Mucosa of gallbladder (tissue), 1 donor: ENCODE measurements around the gene CLINT1. TPM values are rescaled to one million over a fixed set of nuclear protein-coding genes. Genes with fewer than 3 reads are reported as not detected.
"Not testable (repeated sequence)": the region's sequence is repeated elsewhere in the genome, so short reads cannot be mapped to it uniquely, and the experiment has no call there.

Experiments
- DNase-seq: peaks from one replicate; pipeline ENCODE4 v3.0.0-alpha.2; 2020; ENCODE audit warnings: low spot score
- total RNA-seq: library from RNA; stranded (reverse); gene quantifications from one replicate; pipeline ENCODE4 v1.2.1, GENCODE V29; 2021
- donor health status: DM: no; HTN: no; CAD: no.

Gene CLINT1
- total RNA-seq, 1 donor from 2014 or later, result 166 TPM

DNA sequence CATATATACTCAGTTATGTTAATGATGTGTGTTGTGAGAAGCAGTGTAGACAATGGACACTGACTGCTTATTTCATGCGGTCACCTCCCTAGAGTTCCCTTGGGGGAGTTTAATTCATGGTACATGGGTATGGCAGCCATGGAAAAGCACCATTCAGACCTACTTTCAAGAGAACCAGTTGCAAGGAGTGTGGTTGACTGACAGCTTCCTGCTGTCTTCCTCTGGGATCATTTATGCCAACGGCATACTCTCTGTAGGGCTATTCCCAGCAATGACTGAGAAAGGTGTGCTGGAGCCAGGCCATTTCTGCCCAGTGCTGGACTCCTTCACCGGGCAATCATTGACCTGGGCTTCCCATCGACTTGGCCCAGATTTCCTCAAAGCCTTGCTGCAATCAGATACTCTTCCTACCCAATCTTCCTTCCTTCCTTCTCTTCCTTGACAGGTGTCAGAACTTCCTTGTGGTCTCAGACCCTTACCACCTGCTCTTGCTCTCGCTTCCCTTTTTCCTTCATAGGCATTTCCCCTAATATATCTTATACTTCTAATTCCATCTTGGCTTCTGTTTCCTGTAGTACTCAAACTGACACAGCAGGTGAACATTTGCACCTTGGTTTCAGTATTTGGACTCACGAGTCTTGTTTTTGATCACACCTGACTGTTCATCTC lies 3.4 kb upstream of the CLINT1 start:
- peak; percentile 57 for DNase-seq

DNA sequence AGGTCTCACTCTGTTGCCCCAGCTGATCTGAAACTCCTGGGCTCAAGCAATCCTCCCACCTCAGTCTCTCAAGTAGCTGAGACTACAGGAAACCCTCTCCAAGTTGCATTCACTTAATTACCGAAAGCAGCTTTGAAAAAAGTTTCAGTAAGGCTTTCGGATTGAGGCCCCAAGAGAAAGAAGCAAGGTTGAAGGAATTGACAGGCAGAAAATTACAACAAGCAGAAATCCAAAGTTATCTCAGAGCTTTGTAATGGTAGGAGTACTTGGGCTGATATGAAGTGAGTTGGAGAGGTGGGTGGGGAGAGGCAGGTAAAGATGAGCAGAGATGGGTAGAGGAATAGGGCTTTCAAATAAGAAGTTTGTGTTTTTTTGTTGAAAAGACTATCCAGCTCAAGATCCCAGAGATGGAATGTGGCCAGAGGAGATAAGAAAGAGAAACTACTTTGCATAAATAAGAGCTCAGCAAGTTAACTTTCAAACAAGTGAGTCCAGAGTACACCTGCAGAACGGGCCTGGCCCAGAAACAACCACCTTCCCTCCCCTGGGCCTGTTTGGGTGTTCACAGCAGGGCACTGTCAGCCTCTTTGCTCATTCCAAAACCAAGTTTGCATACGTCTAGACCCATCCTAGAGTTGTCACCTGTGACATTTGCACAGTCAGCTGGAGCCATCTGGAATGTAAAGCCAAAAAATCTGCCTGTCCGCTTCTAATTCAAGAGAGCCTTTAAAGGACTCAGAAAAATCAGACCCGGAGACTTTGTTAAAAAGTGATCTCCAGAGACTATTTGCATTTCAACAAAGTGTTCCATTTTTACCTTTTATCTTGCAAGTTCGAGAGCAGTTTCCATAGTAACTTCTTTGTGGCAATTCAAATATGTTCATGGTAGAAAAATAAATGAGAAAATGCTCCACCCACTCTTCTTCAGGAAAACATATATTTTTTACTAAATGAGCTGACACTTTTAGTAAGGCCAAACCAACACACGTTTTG lies 2.2 kb upstream of the CLINT1 start:
- peak; percentile 68 for DNase-seq

DNA sequence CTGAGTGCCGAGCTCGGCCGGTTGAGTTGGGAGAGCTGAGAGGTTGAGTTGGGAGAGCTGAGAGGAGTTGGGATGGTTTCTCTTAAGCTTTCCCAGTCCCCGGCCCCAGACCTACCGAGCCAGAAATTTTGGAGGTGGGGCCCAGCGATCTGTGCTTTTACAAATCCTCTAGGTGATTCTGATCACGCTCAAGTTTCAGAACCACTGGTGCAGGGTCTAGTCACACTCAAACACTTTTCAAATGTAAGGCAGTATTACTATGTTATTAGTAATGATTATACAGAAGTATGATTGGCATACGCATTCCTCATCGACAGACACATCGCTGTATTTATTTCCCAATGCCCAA lies 256 bp upstream of the CLINT1 start:
- DNase-seq, result no peak

DNA sequence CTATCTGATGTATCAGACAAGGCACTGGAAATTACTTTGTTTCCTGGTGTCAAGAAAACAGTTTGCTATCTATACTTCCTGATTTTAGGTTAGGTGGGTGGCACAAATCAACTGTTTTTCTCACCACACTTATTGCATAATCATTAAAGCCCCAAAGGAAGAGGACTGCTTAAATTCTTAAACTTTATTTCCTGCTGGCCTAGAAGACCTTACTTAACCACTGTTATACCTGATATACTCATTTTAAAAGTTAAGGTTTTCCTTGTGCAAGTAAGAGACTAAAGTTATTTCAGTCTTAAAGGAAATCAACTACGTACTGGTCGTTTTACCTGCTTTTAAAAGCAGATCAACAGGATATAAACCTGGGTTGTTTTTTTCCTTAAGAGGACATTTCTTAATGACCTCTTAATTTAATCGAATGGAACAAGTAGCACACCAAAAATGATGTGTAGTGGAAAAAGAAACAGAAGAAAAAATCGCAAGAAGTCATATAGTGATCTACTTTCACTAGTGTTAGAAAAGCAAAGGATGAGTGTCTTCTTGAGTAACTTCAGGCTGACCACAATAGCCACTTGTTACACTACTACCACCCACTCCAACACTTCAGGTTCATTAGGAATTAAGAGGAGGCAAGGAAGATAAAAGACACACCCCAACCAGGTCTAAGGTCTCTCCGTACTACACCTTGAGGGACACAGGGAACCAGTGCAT lies 974 bp downstream of the CLINT1 start:
- no peak for DNase-seq

DNA sequence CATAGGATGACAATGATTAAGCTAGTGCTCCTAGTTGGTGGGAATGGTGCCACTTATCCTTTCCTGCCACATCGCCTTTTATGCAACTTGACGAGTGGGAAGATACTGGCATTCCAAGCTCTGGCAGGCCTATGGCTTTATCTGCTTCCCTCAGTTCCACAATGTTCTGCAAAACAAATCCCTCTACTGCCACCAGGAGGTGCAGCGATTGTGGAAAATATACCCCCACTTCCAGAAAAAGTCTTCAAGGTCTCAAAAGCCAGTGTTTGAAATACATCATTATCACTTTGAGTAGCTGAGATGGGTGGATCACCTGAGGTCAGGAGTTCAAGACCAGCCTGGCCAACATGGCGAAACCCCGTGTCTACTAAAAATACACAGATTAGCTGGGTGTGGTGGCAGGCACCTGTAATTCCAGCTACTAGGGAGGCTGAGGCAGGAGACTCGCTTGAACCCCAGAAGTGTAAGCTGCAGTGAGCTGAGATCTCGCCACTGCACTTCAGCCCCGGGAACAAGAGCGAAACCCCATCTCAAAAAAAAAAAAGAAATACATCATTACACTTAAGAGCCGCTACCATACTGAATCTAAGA lies 3.4 kb downstream of the CLINT1 start:
- peak; percentile 68 for DNase-seq

DNA sequence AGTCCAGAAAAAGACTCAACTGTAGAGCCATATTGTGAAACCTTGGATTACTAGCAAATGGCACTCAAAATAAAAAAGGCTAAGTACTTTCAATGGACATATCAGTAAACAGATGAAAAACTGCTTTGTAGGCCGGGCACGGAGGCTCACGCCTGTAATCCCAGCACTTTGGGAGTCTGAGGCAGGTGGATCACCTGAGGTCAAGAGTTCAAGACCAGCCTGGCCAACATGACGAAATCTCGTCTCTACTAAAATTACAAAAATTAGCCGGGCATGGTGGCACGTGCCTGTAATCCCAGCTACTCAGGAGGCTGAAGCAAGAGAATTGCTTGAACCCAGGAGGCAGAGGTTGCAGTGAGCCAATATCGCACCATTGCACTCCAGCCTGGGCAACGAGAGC lies 5.6 kb downstream of the CLINT1 start:
- not testable (repeated sequence) for DNase-seq

DNA sequence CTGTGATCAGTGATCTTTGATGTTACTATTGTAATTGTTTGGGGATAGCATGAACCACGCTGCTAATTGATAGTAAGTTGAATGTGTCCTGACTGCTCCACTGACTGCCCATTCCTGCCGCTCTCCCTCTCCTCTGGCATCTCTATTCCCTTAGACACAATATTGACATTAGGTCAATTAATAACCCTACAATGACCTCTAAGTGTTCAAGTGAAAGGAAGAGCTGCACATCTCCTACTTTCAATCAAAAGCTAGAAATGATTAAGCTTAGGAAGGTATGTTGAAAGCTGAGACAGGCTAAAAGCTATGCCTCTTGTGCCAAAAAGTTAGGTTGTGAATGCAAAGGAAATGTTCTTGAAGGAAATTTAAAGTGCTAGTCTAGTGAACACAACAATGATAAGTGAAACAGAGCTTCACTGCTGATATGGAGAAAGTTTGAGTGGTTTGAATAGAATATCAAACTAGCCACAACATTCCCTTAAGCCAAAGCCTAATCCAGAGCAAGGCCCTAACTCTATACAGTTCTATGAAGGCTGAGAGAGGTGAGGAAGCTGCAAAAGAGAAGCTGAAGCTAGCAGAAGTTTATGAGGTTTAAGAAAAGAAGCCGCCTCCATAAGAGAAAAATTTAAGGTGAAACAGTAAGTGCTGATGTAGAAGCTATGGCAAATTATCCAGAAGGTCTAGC lies 12.9 kb downstream of the CLINT1 start:
- no peak for DNase-seq

DNA sequence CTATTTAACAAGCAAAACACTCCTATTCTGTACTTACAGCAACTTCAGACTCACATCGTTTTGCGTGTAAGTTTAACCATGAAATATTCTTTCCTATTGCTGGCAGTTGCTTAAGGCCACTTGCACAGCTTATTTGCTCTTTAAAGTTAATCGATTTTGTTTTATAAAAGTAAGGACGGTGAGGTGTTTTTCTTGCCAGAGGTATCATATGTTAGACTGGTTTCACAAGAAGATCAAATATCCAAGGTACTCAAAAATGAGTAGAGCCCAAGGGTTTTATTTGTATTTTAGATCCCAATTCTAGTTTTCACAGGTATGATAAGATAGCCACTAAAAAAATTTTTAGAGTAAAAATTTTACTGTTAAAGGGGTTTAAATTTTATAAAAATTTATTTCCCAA lies 16.2 kb downstream of the CLINT1 start:
- no peak for DNase-seq

DNA sequence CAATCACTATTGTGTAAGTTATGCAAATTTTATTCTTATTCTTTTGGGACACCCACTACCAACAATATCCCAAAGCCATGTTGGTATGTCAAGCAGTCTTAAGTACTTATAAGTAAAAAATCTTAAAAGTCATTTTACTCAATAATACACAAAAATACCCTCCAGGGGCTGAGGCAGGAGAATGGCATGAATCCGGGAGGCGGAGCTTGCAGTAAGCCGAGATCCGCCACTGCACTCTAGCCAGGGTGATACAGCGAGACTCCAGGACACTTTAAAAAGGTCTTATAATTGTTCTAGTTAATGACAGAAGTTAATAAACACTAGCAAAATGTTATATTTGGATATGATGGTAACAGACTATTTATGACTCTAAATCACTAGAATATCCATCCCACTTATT lies 16.8 kb downstream of the CLINT1 start:
- DNase-seq, result no peak

DNA sequence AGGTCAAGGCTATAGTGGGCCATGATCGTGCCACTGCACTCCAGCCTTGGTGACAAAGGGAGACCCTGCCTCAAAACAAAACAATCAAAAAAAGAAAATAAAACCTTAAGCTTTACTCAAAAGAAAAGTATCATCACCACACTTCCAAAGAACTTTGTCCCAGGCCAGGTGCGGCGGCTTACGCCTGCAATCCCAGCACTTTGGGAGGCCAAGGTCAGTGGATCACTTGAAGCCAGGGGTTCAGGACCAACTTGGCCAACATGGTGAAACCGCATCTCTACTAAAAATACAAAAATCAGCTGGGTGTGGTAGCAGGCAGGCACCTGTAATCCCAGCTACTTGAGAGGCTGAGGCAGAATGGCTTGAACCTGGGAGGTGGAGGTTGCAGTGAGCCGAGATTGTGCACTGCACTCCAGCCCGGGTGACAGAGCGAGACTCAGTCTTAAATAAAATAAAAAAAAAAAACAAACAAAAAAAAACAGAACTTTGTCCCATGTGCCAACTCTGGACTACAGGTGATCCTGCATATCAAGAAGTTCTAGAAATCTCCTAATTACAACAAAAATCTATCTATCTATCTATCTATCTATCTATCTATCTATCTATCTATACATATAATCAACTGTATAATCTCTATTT lies 19.7 kb downstream of the CLINT1 start:
- no peak for DNase-seq

DNA sequence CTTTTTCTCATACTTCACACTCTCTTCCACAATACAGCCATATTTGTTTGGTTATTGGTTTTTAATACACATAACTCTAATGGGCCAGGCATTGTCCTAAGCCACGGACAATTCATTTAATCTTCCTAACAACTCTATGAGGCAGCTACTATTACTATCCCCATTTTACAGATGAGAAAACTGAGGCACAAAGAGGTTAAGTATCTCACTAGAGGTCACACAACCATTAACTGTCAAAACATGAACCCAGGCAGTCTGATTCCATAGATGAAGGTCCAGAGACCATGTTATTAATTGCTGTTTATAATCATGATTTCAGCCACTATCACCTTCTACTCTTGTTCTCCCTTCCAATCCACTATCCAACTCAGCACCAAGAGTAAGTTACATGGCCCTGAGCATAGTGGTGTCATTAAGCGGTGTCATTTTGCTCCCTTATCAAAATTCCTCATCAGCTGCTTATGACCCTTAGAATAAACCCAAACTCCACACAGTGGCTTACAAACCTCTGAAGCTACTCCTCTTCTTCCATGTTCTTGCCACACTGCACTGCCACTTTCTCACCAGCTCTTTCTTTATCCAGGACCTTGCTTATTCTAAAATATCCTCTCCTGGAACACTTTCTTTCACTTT lies 22.7 kb downstream of the CLINT1 start:
- no peak for DNase-seq

DNA sequence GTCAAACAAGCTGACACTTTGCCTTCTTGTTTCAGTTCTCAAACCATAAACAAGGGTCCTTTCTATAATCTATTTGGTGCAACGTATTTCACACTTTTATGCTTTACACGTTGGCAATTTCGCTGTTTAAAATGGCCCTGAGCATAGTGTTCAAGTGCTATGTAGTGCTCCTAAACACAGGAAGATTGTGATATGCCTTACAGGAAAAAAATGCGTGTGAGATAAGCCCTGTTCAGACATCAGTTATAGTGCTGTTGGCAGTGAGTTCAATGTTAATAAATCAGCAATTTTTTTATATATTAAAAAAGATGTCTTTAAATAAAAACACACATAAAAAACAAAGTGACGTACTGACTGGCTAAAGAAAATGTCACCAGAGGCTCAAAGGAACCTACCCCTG lies 23.9 kb downstream of the CLINT1 start:
- no peak for DNase-seq

DNA sequence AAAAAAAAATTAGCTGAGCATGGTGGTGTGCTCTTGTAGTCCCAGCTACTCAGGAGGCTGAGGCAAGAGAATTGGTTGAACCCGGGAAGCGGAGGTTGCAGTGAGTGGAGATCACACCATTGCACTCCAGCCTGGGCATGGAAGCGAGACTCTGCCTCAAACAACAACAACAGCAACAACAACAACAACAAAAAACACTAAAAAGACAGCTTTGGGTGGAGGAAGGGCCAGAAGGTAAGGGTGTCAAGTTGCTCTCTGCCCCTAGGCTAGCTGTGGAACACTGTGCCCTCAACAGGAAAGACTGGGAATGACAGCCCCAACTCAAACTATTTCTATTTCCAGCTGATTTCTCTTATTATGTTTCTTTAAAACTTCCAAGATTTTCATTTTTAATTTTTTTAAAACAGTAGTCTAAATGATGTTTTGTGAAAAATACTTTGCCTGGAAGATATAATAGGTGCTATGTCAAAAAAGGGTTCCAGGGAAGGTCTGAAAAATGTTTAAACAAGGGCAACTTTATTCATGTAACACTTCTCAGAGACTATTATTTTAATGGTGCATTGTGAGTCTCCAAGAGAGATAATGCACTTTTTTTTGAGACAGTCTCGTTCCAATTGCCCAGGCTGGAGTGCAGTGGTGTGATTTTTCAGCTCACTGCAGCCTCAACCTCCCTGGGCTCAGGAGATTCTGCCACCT lies 29.9 kb downstream of the CLINT1 start:
- no peak for DNase-seq

DNA sequence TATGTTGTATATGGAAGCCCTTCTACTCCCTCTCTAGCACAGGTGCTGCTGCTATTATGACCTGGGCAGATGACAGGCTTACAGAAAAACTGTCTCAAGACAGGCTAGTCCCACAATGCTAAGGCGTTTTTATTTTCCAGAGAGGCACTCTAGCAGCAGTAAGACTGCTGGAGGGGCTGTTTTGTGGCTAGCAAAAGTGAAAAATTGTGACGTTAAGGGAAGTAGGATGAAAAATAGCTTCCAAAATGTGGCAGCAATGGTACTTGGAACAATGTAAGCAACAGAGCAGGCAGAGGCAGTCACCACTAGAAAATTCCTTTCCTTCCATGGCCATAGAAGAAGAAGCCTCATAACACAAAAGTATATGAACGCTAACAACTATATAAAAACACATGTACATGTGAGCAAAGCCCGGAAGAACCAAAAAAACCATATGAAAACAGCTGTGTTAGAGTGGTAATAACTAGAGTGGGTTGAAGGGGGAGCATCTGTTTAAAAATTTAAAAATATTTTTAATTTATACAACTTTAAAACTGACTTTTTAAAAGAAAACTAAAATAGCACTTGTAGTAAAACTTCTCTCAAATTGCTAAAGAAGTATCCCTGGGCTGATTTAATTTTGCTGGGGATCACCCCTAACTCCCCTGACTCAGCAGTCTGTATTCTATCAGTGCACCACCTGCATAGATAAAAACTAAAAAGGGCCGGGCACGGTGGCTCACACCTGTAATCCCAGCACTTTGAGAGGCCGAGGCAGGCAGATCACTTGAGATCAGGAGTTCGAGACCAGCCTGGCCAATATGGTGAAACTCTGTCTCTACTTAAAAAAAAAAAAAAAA lies 30.6 kb downstream of the CLINT1 start:
- no peak for DNase-seq

DNA sequence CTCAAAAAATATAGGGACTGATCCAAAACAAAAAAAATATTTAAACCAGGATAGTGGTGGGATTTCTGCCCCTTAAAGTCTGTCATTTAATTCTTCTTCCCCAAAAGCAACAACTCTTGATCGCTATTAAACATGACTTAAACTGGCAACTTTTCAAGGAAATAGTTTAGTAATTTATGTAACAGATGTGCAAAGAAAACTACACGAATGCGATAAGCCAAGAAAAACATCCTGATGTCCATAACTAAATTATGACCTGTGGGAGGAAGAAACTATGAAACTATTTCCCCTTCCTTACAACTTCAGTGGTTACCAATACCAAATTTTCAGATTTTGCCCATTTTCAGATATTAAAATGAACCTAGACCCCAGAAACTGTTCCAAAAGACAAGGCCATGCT lies 31.5 kb downstream of the CLINT1 start:
- DNase-seq, result no peak

DNA sequence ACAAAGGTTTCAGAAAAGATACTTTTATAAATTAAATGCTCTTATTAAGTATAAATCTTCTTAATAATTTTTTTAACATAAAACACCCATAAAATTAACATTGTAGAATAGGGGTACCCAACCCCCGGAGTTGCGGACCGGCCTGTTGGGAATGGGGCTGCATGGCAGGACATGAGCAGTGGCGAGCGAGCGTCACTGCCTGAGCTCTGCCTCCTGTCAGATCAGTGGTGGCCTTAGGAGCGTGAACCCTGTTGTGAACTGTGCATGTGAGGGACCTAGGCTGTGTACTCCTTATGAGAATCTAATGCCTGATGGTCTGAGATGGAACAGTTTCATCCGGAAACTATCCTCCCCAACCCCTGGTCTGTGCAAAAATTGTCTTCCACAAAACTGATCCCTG lies 35.3 kb downstream of the CLINT1 start:
- no peak for DNase-seq

DNA sequence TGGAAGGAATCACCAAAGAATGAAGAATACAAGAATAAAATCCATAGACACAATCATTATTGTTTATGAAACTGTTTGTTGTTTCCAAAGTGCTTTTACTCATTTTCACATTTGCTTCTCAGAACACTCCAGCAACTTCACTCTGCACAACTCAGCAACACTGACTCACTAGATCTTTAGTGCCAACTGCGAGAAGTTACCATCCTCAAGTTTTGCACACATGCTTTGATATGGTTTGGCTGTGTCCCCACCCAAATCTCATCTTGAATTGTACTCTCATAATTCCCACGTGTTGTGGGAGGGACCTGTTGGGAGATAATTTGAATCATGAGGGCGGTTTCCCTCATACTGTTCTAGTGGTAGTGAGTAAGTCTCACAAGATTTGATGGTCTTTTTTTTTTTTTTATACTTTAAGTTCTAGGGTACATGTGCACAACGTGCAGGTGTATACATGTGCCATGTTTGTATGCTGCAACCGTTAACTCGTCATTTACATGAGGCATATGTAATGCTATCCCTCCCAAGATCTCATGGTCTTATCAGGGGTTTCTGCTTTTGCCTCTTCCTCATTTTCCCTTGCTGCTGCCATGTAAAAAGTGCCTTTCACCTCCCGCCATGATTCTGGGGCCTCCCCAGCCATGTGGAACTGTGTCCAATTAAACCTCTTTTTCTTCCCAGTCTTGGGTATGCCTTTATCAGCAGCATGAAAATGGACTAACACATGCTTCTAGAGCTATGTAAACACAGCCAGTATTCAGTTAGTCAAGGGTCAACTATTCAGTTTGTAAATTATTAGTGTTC lies 36.9 kb downstream of the CLINT1 start:
- no peak for DNase-seq

DNA sequence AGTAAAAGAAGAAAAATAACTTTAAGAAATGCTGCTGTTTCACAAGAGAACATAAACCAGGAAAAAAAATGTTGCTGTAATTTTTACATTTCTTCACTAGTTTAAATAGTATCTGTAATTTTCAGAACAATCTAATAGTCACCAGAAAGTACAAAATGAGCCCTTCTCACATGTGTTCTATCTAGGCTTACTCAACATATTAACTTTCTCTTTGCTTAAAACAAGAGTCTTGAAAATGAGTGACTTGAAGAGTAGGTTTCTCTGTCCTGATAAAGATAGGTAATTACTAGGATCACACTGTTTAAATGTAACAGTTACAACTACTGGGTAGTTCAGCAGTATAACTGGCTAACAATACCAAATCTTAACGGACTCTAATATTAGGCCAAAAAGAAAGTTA lies 37.5 kb downstream of the CLINT1 start:
- DNase-seq, result no peak
